Activated naive CD4-positive, alpha-beta T cell treated with anti-CD3 and anti-CD28 coated beads, Interleukin-2, amount 10 ng/mL, durations not matched to agents 7 days and 5 days (primary cell): ENCODE results near the gene MOV10.
"Not testable (repeated sequence)": the region's sequence is repeated elsewhere in the genome, so short reads cannot be mapped to it uniquely, and the experiment has no call there.

Experiments
- CTCF ChIA-PET: fragments of 350-600 bp; sonication (Branson Sonifier 250); formaldehyde crosslinking; loops from one replicate; lab custom pipeline; 2021; ENCODE audit warnings: antibody characterized with exemption; lab: Charles Lee
- DNase-seq: peaks from one replicate; pipeline ENCODE4 v3.0.0-alpha.2; 2020
- H3K27ac Mint-ChIP-seq: one replicate; pipeline ENCODE4 v1.8.0; 2021; ENCODE audit warnings: mild to moderate bottlenecking, moderate library complexity, mixed read lengths
- H3K27me3 Mint-ChIP-seq: one replicate; pipeline ENCODE4 v1.8.0; 2021; ENCODE audit warnings: mild to moderate bottlenecking, mixed read lengths
- H3K36me3 Mint-ChIP-seq: one replicate; pipeline ENCODE4 v1.8.0; 2021; ENCODE audit warnings: mixed read lengths
- H3K4me1 Mint-ChIP-seq: one replicate; pipeline ENCODE4 v1.8.0; 2021; ENCODE audit warnings: mixed read lengths
- H3K4me3 Mint-ChIP-seq: one replicate; pipeline ENCODE4 v1.8.0; 2021; ENCODE audit warnings: mild to moderate bottlenecking, moderate library complexity, mixed read lengths
- H3K9me3 Mint-ChIP-seq: one replicate; pipeline ENCODE4 v1.8.0; 2021; ENCODE audit warnings: mixed read lengths

The MOV10 gene

GRCh38 chr1:112729011-112729410, 54.6 kb downstream of the MOV10 start:
- H3K27ac Mint-ChIP-seq, H3K4me3 Mint-ChIP-seq, H3K9me3 Mint-ChIP-seq, H3K36me3 Mint-ChIP-seq, H3K4me1 Mint-ChIP-seq, DNase-seq: not testable (repeated sequence)
- CTCF ChIA-PET = interaction anchor here (0.9 to 1.8 kb wide), 2 partner anchors 10 to 344 kb away, joined by 3 to 4 read pairs; partner anchors contain the start of gene LRIG2
- H3K27me3 Mint-ChIP-seq = peaks cover 13% of the 10 kb centered on the region

DNA sequence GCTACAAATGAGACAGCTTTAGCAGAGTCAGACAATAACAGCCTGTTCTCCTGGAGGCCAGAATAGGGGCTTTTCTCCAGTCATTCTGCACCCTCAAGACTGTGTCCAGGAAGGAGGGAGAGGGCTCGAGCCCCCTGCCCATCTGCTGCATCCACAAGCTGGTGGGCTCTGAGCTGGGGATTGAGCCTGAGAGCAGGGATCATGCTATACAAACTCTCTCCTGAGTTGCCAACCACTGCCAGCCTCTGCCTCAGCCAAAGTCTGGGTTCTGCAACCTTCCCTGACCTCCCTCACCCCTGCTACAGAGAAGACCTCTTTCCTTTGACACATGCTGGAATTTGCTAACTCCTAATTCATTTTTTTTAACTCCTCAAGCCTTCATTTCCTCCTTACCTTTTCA, 55.5 kb downstream of the MOV10 start:
- CTCF ChIA-PET = interaction anchor here (0.9 to 1.8 kb wide), 2 partner anchors 11 to 343 kb away, joined by 3 to 4 read pairs; partner anchors contain the start of gene LRIG2
- DNase-seq = no peak
- Mint-ChIP-seq H3K4me3 (no peak overlapping the region), H3K27ac (no peak overlapping the region), H3K9me3 (no peaks in the 10 kb centered on the region), H3K36me3 (no peaks in the 10 kb centered on the region), H3K4me1 (no peaks in the 10 kb centered on the region), H3K27me3 (peaks cover 13% of the 10 kb centered on the region)

DNA sequence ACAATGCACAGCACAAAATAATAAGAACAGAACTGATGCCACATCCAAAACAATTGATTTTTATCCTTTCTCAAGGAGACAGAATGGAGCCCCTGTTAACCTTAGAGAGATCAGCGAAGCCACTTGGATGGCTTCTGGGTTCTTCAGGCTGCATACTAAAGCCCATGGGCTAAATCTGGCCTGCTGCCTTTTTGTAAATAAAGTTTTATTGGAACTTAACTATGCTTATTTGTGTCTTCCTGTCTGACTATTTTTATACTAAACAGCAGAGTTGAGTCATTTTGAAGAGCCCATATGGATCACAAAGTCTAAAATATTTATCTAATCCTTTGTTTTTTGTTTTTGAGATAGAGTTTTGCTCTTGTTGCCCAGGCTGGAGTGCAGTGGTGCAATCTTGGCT, 57.0 kb downstream of the MOV10 start:
- CTCF ChIA-PET = no interaction called here

GRCh38 chr1:112735752-112736151, 61.3 kb downstream of the MOV10 start:
- Mint-ChIP-seq H3K27ac (no peak overlapping the region), H3K36me3 (no peaks in the 10 kb centered on the region), H3K4me3 (no peak overlapping the region), H3K4me1 (no peaks in the 10 kb centered on the region), H3K9me3 (no peaks in the 10 kb centered on the region), H3K27me3 (peaks cover 18% of the 10 kb centered on the region)
- CTCF ChIA-PET = no interaction called here
- DNase-seq = no peak

More for the DNA sequence above, 57.0 kb downstream of the MOV10 start:
- peaks cover 13% of the 10 kb centered on the region for H3K27me3 Mint-ChIP-seq
- no peak overlapping the region for H3K27ac Mint-ChIP-seq
- no peak for DNase-seq
- no peaks in the 10 kb centered on the region for H3K4me1 Mint-ChIP-seq
- no peaks in the 10 kb centered on the region for H3K9me3 Mint-ChIP-seq
- H3K36me3 Mint-ChIP-seq = no peaks in the 10 kb centered on the region
- H3K4me3 Mint-ChIP-seq = no peak overlapping the region

GRCh38 chr1:112737573-112737972, 63.1 kb downstream of the MOV10 start:
- Mint-ChIP-seq H3K27ac (no peak overlapping the region), H3K4me3 (no peak overlapping the region), H3K9me3 (no peaks in the 10 kb centered on the region), H3K4me1 (no peaks in the 10 kb centered on the region), H3K27me3 (peaks cover 36% of the 10 kb centered on the region), H3K36me3 (no peaks in the 10 kb centered on the region)
- DNase-seq = no peak
- CTCF ChIA-PET = no interaction called here

- no peak overlapping the region for H3K4me3 Mint-ChIP-seq
- H3K4me1 Mint-ChIP-seq = peaks cover 4% of the 10 kb centered on the region
- no peak overlapping the region for H3K27ac Mint-ChIP-seq
- peaks cover 83% of the 10 kb centered on the region for H3K27me3 Mint-ChIP-seq
- no peaks in the 10 kb centered on the region for H3K36me3 Mint-ChIP-seq
- no peaks in the 10 kb centered on the region for H3K9me3 Mint-ChIP-seq
- no peak for DNase-seq
- CTCF ChIA-PET = interaction anchor here (1.4 kb wide), 1 partner anchor 27 kb away, joined by 8 read pairs; the partner anchor contains the start of gene PPM1J
Measured at GRCh38 chr1:112743174-112744008, 68.9 kb downstream of the MOV10 start.

DNA sequence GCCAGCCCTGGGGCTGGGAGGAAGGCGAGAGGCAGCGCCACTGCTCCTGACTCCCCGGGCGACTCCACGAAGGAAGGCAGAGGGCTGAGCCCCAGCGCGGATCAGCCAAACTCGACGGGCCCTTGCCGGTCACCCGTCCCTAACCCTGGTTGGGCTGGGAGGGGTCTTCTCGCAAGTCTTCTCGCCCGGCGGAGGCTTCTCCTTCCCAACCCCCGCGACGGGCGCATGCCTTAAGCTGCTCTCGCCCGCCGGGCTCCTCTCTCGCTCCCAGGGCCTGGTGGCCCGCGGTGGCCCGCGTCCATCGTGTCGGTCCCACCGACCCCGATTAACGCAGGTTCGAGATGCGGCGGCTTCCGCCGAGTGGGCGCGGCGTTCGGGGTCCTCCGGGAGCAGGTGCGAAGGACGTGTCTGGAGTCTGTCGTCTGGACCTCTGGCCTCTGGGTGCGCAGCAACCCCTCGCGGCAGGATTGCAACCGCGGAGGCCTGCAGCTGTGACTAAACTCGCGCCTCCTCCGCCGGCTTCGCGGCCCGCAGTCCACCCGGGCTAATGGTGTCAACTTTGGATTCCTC, 69.6 kb downstream of the MOV10 start:
- CTCF ChIA-PET = interaction anchor here (1.4 kb wide), 1 partner anchor 28 kb away, joined by 8 read pairs; the partner anchor contains the start of gene PPM1J
- no peak overlapping the region for H3K4me3 Mint-ChIP-seq
- H3K4me1 Mint-ChIP-seq = peaks cover 4% of the 10 kb centered on the region
- H3K27ac Mint-ChIP-seq = no peak overlapping the region
- no peak for DNase-seq
- no peaks in the 10 kb centered on the region for H3K9me3 Mint-ChIP-seq
- H3K27me3 Mint-ChIP-seq = peaks cover 81% of the 10 kb centered on the region
- no peaks in the 10 kb centered on the region for H3K36me3 Mint-ChIP-seq

- Mint-ChIP-seq H3K27me3 (peaks cover 49% of the 10 kb centered on the region), H3K9me3 (no peaks in the 10 kb centered on the region), H3K4me3 (no peak overlapping the region), H3K36me3 (no peaks in the 10 kb centered on the region), H3K27ac (no peak overlapping the region), H3K4me1 (peaks cover 2% of the 10 kb centered on the region)
- CTCF ChIA-PET = no interaction called here
- no peak for DNase-seq
Measured at GRCh38 chr1:112748396-112748795, 73.9 kb downstream of the MOV10 start.
